SK-N-SH treated with all-trans-retinoic acid at 6 μM for 48 hours (cell line): ENCODE measurements around the gene WDR36.

Experiments
- ATAC-seq: fragments of 200-7000 bp; cut with Tn5 transposase; 3 replicates; pipeline ENCODE4 v1.9.1; 2020; ENCODE audit warnings: mild to moderate bottlenecking, moderate library complexity
- ARNTL ChIP-seq: fragments of 450-650 bp; formaldehyde crosslinking; IDR thresholded peaks from 2 replicates; pipeline ENCODE4 v1.5.0; 2020; ENCODE audit warnings: low read depth, mild to moderate bottlenecking, moderate library complexity, borderline replicate concordance
- BACH2 ChIP-seq: fragments of 250-450 bp; sonication (Bioruptor Pico); IDR thresholded peaks from 2 replicates; pipeline ENCODE4 v1.9.0; 2021; ENCODE audit warnings: mild to moderate bottlenecking, borderline replicate concordance
- CSDC2 ChIP-seq: fragments of 250-450 bp; sonication (Bioruptor Pico); IDR thresholded peaks from 2 replicates; pipeline ENCODE4 v1.5.0; 2020; ENCODE audit warnings: mild to moderate bottlenecking, moderate library complexity
- ESRRG ChIP-seq: fragments of 250-450 bp; sonication (Bioruptor Pico); IDR thresholded peaks from 2 replicates; pipeline ENCODE4 v1.6.1; 2021; ENCODE audit warnings: mild to moderate bottlenecking
- ISL1 ChIP-seq: fragments of 250-450 bp; sonication (Bioruptor Pico); IDR thresholded peaks from 2 replicates; pipeline ENCODE4 v2.1.2; 2022; ENCODE audit warnings: mild to moderate bottlenecking, moderate library complexity
- OSR1 ChIP-seq: fragments of 250-450 bp; sonication (Bioruptor Pico); IDR thresholded peaks from 2 replicates; pipeline ENCODE4 v1.8.0; 2022; ENCODE audit warnings: moderate library complexity, mild to moderate bottlenecking, inconsistent platforms
- PPARA ChIP-seq: fragments of 250-450 bp; sonication (Bioruptor Pico); IDR thresholded peaks from 2 replicates; pipeline ENCODE4 v1.5.0; 2020; ENCODE audit warnings: mild to moderate bottlenecking, borderline replicate concordance
- RARB ChIP-seq: fragments of 250-450 bp; sonication (Bioruptor Pico); IDR thresholded peaks from 2 replicates; pipeline ENCODE4 v1.8.0; 2021; ENCODE audit warnings: mild to moderate bottlenecking, moderate library complexity
- SNAI2 ChIP-seq: fragments of 250-450 bp; sonication (Bioruptor Pico); IDR thresholded peaks from 2 replicates; pipeline ENCODE4 v1.5.0; 2020; ENCODE audit warnings: mild to moderate bottlenecking, moderate library complexity
- TOX ChIP-seq: fragments of 250-450 bp; sonication (Bioruptor Pico); IDR thresholded peaks from 2 replicates; pipeline ENCODE4 v1.8.0; 2021; ENCODE audit warnings: mild to moderate bottlenecking, moderate library complexity, borderline replicate concordance
- ZC3H10 ChIP-seq: fragments of 250-450 bp; sonication (Bioruptor Pico); IDR thresholded peaks from 2 replicates; pipeline ENCODE4 v1.5.1; 2021; ENCODE audit warnings: mild to moderate bottlenecking, moderate library complexity
- ZFP3 ChIP-seq: fragments of 250-450 bp; sonication (Bioruptor Pico); IDR thresholded peaks from 2 replicates; pipeline ENCODE4 v1.5.0; 2020; ENCODE audit warnings: mild to moderate bottlenecking, moderate library complexity
- ZNF565 ChIP-seq: fragments of 450-650 bp; formaldehyde crosslinking; conservative IDR thresholded peaks from 2 replicates; pipeline ENCODE4 v1.5.0; 2020; ENCODE audit warnings: low read depth, mild to moderate bottlenecking, moderate library complexity
- ZNF70 ChIP-seq: fragments of 450-650 bp; formaldehyde crosslinking; IDR thresholded peaks from 2 replicates; pipeline ENCODE4 v1.5.0; 2020; ENCODE audit warnings: mild to moderate bottlenecking, moderate library complexity
- ZNF8 ChIP-seq: fragments of 450-650 bp; formaldehyde crosslinking; IDR thresholded peaks from 2 replicates; pipeline ENCODE4 v1.5.0; 2020; ENCODE audit warnings: mild to moderate bottlenecking, moderate library complexity
- TF ChIP-seq, protein P1 (sequence below): fragments of 250-450 bp; sonication (Bioruptor Pico); IDR thresholded peaks from 2 replicates; pipeline ENCODE4 v1.8.0; 2021; ENCODE audit warnings: low read depth, mild to moderate bottlenecking, moderate library complexity, borderline replicate concordance
- TF ChIP-seq, protein P2 (sequence below): fragments of 250-450 bp; sonication (Bioruptor Pico); IDR thresholded peaks from 2 replicates; pipeline ENCODE4 v1.8.0; 2020; ENCODE audit warnings: mild to moderate bottlenecking, moderate library complexity, borderline replicate concordance
- TF ChIP-seq, protein P3 (sequence below): fragments of 250-450 bp; sonication (Bioruptor Pico); IDR thresholded peaks from 2 replicates; pipeline ENCODE4 v1.5.1; 2020; ENCODE audit warnings: low read depth, mild to moderate bottlenecking, moderate library complexity
- TF ChIP-seq, protein P4 (sequence below): fragments of 250-450 bp; sonication (Bioruptor Pico); IDR thresholded peaks from 2 replicates; pipeline ENCODE4 v1.5.0; 2020; ENCODE audit warnings: mild to moderate bottlenecking, moderate library complexity
- TF ChIP-seq, protein P5 (sequence below): fragments of 250-450 bp; sonication (Bioruptor Pico); IDR thresholded peaks from 2 replicates; pipeline ENCODE4 v1.5.1; 2021; ENCODE audit warnings: mild to moderate bottlenecking, moderate library complexity

Gene WDR36

DNA sequence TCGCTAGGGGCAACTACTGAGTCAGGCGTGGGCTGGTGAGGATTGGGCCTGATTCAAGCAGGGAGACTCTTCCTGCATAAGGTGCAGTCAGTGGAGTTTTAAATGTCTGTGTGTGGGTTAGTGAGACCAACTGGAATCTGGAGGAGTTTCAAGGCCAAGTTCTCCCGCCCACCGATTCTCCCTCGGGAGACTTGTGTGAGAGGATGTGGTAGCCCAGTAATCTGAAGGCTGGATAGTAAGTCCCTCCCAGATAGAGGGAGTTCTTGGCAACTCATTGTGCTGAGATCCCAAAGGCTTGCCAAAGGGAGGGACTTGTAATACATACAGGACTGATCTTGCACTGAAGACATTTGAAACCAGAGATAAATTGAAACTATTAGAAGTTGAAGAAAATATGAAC is 51.8 kb downstream of the WDR36 start:
- TF ChIP-seq ZNF565 (CRISPR knock-in tag): no peak
- TF ChIP-seq ZNF8: no peak
- no peak for TF ChIP-seq RARB (CRISPR knock-in tag)
- TF ChIP-seq, protein P1, sequence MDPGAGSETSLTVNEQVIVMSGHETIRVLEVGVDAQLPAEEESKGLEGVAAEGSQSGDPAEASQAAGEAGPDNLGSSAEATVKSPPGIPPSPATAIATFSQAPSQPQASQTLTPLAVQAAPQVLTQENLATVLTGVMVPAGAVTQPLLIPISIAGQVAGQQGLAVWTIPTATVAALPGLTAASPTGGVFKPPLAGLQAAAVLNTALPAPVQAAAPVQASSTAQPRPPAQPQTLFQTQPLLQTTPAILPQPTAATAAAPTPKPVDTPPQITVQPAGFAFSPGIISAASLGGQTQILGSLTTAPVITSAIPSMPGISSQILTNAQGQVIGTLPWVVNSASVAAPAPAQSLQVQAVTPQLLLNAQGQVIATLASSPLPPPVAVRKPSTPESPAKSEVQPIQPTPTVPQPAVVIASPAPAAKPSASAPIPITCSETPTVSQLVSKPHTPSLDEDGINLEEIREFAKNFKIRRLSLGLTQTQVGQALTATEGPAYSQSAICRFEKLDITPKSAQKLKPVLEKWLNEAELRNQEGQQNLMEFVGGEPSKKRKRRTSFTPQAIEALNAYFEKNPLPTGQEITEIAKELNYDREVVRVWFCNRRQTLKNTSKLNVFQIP: no peak
- no peak for TF ChIP-seq ZNF70 (CRISPR knock-in tag)
- no peak for TF ChIP-seq SNAI2
- no peak for TF ChIP-seq ZFP3 (CRISPR knock-in tag)
- TF ChIP-seq ZC3H10 (CRISPR knock-in tag): no peak
- TF ChIP-seq, protein P2, sequence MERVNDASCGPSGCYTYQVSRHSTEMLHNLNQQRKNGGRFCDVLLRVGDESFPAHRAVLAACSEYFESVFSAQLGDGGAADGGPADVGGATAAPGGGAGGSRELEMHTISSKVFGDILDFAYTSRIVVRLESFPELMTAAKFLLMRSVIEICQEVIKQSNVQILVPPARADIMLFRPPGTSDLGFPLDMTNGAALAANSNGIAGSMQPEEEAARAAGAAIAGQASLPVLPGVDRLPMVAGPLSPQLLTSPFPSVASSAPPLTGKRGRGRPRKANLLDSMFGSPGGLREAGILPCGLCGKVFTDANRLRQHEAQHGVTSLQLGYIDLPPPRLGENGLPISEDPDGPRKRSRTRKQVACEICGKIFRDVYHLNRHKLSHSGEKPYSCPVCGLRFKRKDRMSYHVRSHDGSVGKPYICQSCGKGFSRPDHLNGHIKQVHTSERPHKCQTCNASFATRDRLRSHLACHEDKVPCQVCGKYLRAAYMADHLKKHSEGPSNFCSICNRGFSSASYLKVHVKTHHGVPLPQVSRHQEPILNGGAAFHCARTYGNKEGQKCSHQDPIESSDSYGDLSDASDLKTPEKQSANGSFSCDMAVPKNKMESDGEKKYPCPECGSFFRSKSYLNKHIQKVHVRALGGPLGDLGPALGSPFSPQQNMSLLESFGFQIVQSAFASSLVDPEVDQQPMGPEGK (CRISPR knock-in tag): no peak
- peak; percentile 57 for ATAC-seq

DNA sequence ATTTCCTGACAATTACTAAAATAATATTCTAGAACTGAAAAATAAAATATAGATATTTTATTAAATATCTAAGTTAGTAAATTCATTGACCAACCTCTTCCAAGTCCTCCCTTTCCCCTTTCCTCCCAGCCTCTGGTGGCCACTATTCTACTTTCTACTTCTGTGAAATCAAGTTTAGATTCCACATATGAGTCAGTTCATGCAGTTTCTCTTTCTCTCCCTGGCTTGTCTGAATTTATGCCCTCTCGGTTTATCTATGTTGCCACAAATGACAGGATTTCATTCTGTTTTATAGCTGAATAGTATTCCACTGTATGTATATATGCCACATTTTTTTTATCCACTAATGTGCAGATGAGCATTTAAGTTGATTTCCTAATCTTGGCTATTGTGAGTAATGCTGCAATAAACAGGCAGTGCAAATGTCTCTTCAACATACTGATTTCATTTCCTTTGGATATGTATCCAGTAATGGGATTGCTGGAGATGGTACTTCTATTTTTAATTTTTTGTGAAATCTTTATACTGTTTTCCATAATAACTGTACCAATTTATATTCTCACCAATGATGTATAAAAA is 52.3 kb downstream of the WDR36 start:
- TF ChIP-seq ESRRG (no peak), ZNF565 (CRISPR knock-in tag) (no peak), PPARA (CRISPR knock-in tag) (no peak)
- ATAC-seq: no peak

DNA sequence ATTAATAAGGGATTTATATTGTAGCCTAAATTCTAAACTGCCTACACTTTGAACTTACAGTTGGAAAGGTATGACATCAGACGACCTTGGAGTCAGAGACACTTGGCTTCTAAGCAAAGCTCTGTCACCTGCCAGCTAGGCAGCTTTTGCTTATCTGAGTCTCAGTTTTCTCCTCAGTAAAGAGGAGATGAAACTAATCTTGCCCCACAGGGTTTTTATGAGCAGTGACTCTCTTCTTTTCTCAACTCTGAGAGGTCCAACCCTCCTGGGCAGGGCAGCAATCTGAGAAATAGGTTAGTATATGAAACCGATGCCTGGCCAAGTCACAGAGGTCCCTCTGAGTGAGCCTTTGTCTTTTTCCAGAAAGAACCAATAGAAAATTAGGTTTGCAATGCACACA is 53.9 kb downstream of the WDR36 start:
- TF ChIP-seq ISL1 (CRISPR knock-in tag): no peak
- ATAC-seq: no peak

DNA sequence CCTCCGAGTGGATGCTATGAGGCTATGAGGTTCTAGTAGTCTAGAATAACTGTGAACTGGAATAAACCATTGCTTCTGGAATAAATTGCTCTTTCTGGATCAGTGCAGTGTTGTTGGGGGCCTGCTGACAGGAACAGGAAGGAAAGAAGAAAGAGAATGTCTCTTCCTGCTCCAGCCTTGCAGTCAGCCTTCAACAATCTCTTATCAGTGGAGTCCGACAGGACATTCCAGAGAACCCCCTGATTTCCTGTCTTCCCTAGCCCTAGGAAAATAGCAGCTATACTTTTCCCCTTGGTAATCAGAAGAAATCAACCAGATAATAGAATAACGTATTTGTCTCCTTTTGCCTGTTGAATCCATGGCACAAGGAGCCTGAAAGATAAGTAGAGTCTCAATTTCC is 55.4 kb downstream of the WDR36 start:
- TF ChIP-seq, protein P3, sequence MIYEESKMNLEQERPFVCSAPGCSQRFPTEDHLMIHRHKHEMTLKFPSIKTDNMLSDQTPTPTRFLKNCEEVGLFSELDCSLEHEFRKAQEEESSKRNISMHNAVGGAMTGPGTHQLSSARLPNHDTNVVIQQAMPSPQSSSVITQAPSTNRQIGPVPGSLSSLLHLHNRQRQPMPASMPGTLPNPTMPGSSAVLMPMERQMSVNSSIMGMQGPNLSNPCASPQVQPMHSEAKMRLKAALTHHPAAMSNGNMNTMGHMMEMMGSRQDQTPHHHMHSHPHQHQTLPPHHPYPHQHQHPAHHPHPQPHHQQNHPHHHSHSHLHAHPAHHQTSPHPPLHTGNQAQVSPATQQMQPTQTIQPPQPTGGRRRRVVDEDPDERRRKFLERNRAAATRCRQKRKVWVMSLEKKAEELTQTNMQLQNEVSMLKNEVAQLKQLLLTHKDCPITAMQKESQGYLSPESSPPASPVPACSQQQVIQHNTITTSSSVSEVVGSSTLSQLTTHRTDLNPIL (CRISPR knock-in tag): no peak
- TF ChIP-seq, protein P4, sequence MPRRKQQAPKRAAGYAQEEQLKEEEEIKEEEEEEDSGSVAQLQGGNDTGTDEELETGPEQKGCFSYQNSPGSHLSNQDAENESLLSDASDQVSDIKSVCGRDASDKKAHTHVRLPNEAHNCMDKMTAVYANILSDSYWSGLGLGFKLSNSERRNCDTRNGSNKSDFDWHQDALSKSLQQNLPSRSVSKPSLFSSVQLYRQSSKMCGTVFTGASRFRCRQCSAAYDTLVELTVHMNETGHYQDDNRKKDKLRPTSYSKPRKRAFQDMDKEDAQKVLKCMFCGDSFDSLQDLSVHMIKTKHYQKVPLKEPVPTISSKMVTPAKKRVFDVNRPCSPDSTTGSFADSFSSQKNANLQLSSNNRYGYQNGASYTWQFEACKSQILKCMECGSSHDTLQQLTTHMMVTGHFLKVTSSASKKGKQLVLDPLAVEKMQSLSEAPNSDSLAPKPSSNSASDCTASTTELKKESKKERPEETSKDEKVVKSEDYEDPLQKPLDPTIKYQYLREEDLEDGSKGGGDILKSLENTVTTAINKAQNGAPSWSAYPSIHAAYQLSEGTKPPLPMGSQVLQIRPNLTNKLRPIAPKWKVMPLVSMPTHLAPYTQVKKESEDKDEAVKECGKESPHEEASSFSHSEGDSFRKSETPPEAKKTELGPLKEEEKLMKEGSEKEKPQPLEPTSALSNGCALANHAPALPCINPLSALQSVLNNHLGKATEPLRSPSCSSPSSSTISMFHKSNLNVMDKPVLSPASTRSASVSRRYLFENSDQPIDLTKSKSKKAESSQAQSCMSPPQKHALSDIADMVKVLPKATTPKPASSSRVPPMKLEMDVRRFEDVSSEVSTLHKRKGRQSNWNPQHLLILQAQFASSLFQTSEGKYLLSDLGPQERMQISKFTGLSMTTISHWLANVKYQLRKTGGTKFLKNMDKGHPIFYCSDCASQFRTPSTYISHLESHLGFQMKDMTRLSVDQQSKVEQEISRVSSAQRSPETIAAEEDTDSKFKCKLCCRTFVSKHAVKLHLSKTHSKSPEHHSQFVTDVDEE (CRISPR knock-in tag): no peak
- no peak for TF ChIP-seq ZNF8
- TF ChIP-seq TOX (CRISPR knock-in tag): no peak
- TF ChIP-seq ZNF565 (CRISPR knock-in tag): no peak
- no peak for TF ChIP-seq ZC3H10 (CRISPR knock-in tag)
- no peak for TF ChIP-seq BACH2 (CRISPR knock-in tag)
- no peak for TF ChIP-seq CSDC2
- TF ChIP-seq SNAI2: no peak
- TF ChIP-seq, protein P1: no peak
- TF ChIP-seq RARB (CRISPR knock-in tag): no peak
- no peak for TF ChIP-seq OSR1 (CRISPR knock-in tag)
- ATAC-seq: no peak

DNA sequence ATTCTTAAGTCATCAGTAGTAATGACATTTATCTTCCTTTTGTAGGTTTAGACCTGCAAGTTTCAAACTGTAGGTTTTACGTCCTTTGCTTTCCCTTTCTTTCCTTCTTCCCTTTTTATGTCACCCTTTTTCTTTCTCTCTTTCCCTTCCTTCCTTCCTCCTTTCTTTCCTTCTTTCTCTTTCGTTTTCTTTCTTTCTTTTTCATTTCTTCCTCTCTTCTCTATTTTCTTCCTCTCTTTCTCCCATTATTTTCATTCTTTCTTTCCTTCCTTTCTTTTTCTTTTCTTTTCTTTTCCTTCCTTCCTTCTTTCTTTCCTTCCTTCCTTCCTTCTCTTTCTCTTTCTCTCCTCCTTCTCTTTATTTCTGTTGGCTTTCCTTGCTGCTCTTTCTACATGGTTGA is 59.9 kb downstream of the WDR36 start:
- TF ChIP-seq BACH2 (CRISPR knock-in tag) (no peak), TOX (CRISPR knock-in tag) (no peak), PPARA (CRISPR knock-in tag) (no peak), ARNTL (CRISPR knock-in tag) (no peak), ESRRG (no peak), ISL1 (CRISPR knock-in tag) (no peak), ZNF565 (CRISPR knock-in tag) (no peak)
- TF ChIP-seq, protein P5, sequence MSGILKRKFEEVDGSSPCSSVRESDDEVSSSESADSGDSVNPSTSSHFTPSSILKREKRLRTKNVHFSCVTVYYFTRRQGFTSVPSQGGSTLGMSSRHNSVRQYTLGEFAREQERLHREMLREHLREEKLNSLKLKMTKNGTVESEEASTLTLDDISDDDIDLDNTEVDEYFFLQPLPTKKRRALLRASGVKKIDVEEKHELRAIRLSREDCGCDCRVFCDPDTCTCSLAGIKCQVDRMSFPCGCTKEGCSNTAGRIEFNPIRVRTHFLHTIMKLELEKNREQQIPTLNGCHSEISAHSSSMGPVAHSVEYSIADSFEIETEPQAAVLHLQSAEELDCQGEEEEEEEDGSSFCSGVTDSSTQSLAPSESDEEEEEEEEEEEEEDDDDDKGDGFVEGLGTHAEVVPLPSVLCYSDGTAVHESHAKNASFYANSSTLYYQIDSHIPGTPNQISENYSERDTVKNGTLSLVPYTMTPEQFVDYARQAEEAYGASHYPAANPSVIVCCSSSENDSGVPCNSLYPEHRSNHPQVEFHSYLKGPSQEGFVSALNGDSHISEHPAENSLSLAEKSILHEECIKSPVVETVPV (CRISPR knock-in tag): no peak
- no peak for ATAC-seq
